GM19240 (cell line): Measurements from ENCODE around the gene ZNF277.

Source experiments
- DNase-seq: peaks from one replicate; pipeline ENCODE4 v3.0.0; 2011; ENCODE audit warnings: low spot score; ENCODE audit not compliant: insufficient read length

ZNF277 gene

GRCh38 chr7:112391841-112392286, 185.4 kb downstream of the ZNF277 start:
- DNase-seq, result peak; percentile 6
